Spleen (tissue), 11 donors: Measurements from ENCODE around the gene BPIFA1. TPM values are rescaled to one million over a fixed set of nuclear protein-coding genes. Genes with fewer than 3 reads are reported as not detected.

ENCODE experiments used
- DNase-seq: peaks from one replicate; pipeline ENCODE4 v3.0.0-alpha.2; 2020
- H3K27ac ChIP-seq, 8 donors: fragments of 200-600 bp; sonication (generic) in 7 of 8; 1 replicate in 4 of 8; 2 replicates in 4 of 8; pipeline versions ENCODE4 v1.5.0 to v1.8.0; 2016 to 2021; ENCODE audit warnings: inconsistent platforms in 4 of 8, mild to moderate bottlenecking in 4 of 8, moderate library complexity in 1 of 8
- H3K27me3 ChIP-seq, 7 donors: fragments of 200-600 bp; sonication (generic) in 6 of 7; replicated peaks in 1 of 7; 1 replicate in 4 of 7; 2 replicates in 3 of 7; pipeline versions ENCODE4 v1.5.0 to v1.8.0; 2016 to 2021; ENCODE audit warnings: inconsistent platforms in 3 of 7, mild to moderate bottlenecking in 1 of 7
- H3K36me3 ChIP-seq, 6 donors: fragments of 200-600 bp; sonication (generic) in 5 of 6; 1 replicate in 4 of 6; 2 replicates in 2 of 6; pipeline versions ENCODE4 v1.5.0 to v1.8.0; 2016 to 2021; ENCODE audit warnings: inconsistent platforms in 2 of 6
- H3K4me1 ChIP-seq, 6 donors: fragments of 200-600 bp; sonication (generic) in 5 of 6; 1 replicate in 3 of 6; 2 replicates in 3 of 6; pipeline versions ENCODE4 v1.5.0 to v1.8.0; 2016 to 2021; ENCODE audit warnings: inconsistent platforms in 3 of 6
- H3K4me3 ChIP-seq, 8 donors: fragments of 200-600 bp; sonication (generic) in 7 of 8; 1 replicate in 4 of 8; 2 replicates in 4 of 8; pipeline versions ENCODE4 v1.5.0 to v1.8.0; 2016 to 2021; ENCODE audit warnings: inconsistent platforms in 4 of 8, mild to moderate bottlenecking in 4 of 8, moderate library complexity in 2 of 8
- H3K9me3 ChIP-seq, 8 donors: fragments of 200-600 bp; sonication (generic) in 7 of 8; 1 replicate in 4 of 8; 2 replicates in 4 of 8; pipeline versions ENCODE4 v1.5.0 to v1.8.0; 2016 to 2021; ENCODE audit warnings: inconsistent platforms in 4 of 8
- POLR2A ChIP-seq, 3 donors: fragments of 450-650 bp; IDR thresholded peaks; one replicate each; pipeline ENCODE4 v1.5.1; 2017; ENCODE audit warnings: antibody characterized with exemption in 3 of 3, mild to moderate bottlenecking in 1 of 3
- POLR2AphosphoS5 ChIP-seq, 3 donors: sonication (generic); formaldehyde crosslinking; IDR thresholded peaks; one replicate each; pipeline ENCODE4 v1.5.1; 2017; ENCODE audit warnings: antibody characterized with exemption in 3 of 3
- WGBS, 5 donors: extraction: QIAGEN DNeasy Blood & Tissue Kit in 3 of 5; methylation state at CpG; one replicate each; pipeline versions ENCODE4 v1.1.5 to v1.1.7; 2013 to 2018; 5-methylcytosine and 5-hydroxymethylcytosine counted together
- intact Hi-C: fragments of 100-400 bp; cut with DNase I; formaldehyde crosslinking; loops from one replicate; pipeline ENCODE4 v1.15.0; 2023; ENCODE audit warnings: low total_unique reads
- polyA plus RNA-seq, 3 donors: library from polyadenylated mRNA; stranded (reverse); fragments of 200-250 nt; gene quantifications; one replicate each; pipeline ENCODE4 v1.2.1, GENCODE V29; 2013
- total RNA-seq, 7 donors: library from RNA; depleted of rRNA in 3 of 7; stranded (reverse); fragments of >200 nt in 3 of 7; fragmentation: NEBNext Ultra II Directional in 4 of 7; extraction: Animal tissue kit (Norgen Biotek cat#: 25700) in 4 of 7; gene quantifications; one replicate each; pipeline versions ENCODE4 v1.1.0 to v1.2.1, GENCODE V29; 2016 to 2021
- TF ChIP-seq, protein P1 (sequence below), 11 experiments: fragments of 200-600 bp in 7 of 11; fragments of 450-650 bp in 4 of 11; sonication (generic) in 4 of 11; IDR thresholded peaks in 8 of 11; conservative IDR thresholded peaks in 3 of 11; 1 replicate in 7 of 11; 2 replicates in 4 of 11; pipeline versions ENCODE4 v1.4.0 to v1.8.0; 2016 to 2021; ENCODE audit warnings: antibody characterized with exemption in 11 of 11, inconsistent platforms in 4 of 11, mild to moderate bottlenecking in 1 of 11
- donor health status: healthy with polysubstance abuse.
- donor health status: DM: no; HTN: no; CAD: no; lungs with moderate emphysema.
- donor health status: DM: no; HTN: no; CAD: no.
- donor health status: Bipolar disorder and iron deficiency.
- donor health status: healthy.
- donor health status: DM: no; HTN: no; CAD: no.
- donor health status: DM: yes; HTN: yes; CAD: no.

Gene BPIFA1
- total and polyA plus RNA-seq, 10 donors = not detected

DNA sequence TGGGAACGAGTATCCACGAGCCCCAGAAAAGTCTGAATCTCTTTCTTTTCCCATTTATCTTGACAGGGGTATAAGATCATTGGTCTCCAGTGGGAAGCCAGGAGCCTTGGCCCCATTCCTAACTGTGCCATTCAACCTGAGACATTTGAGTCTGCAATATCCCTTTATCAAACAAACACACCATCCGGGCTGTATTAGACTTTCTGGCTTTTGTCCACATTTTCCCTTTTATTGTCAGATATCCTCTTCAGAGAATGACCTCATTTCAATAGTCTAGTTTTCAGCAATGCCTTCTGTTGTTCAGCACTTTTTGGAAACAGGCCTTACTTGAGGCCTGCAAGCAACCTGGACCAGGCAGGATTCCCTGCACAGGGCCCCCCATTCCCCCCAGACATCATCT is 15.7 kb downstream of the BPIFA1 start:
- H3K27me3 ChIP-seq = no peaks in the 10 kb centered on the region
- 71 to 90% (median 82%) methylated on average over 3 of the region's 3 CpGs for WGBS, 5 donors
- no peak overlapping the region for H3K27ac ChIP-seq
- no peaks in the 10 kb centered on the region for H3K9me3 ChIP-seq
- no peaks in the 10 kb centered on the region for H3K36me3 ChIP-seq
- TF ChIP-seq POLR2A (IDR thresholded peaks at IDR 0.05) (no peak), POLR2AphosphoS5 (IDR thresholded peaks at IDR 0.05) (no peak)
- TF ChIP-seq, protein P1, sequence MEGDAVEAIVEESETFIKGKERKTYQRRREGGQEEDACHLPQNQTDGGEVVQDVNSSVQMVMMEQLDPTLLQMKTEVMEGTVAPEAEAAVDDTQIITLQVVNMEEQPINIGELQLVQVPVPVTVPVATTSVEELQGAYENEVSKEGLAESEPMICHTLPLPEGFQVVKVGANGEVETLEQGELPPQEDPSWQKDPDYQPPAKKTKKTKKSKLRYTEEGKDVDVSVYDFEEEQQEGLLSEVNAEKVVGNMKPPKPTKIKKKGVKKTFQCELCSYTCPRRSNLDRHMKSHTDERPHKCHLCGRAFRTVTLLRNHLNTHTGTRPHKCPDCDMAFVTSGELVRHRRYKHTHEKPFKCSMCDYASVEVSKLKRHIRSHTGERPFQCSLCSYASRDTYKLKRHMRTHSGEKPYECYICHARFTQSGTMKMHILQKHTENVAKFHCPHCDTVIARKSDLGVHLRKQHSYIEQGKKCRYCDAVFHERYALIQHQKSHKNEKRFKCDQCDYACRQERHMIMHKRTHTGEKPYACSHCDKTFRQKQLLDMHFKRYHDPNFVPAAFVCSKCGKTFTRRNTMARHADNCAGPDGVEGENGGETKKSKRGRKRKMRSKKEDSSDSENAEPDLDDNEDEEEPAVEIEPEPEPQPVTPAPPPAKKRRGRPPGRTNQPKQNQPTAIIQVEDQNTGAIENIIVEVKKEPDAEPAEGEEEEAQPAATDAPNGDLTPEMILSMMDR (IDR thresholded peaks at IDR 0.05 in 8 of 11, conservative IDR thresholded peaks at IDR 0.05 in 3 of 11) = no peak
- H3K4me3 ChIP-seq = no peak overlapping the region
- no peak for DNase-seq
- intact Hi-C loops = no loop called here
- H3K4me1 ChIP-seq = no peaks in the 10 kb centered on the region

GRCh38 chr20:33252460-33252859 is 16.7 kb downstream of the BPIFA1 start:
- Histone ChIP-seq H3K36me3 (no peaks in the 10 kb centered on the region), H3K9me3 (no peaks in the 10 kb centered on the region), H3K27me3 (no peaks in the 10 kb centered on the region), H3K4me3 (no peak overlapping the region), H3K4me1 (no peaks in the 10 kb centered on the region), H3K27ac (no peak overlapping the region)
- DNase-seq = no peak
- 78 to 88% (median 82%) methylated on average over 3 of the region's 3 CpGs for WGBS, 5 donors
- intact Hi-C loops = no loop called here
- TF ChIP-seq POLR2AphosphoS5 (IDR thresholded peaks at IDR 0.05) (no peak), POLR2A (IDR thresholded peaks at IDR 0.05) (no peak)
- TF ChIP-seq, protein P1 (IDR thresholded peaks at IDR 0.05 in 8 of 11, conservative IDR thresholded peaks at IDR 0.05 in 3 of 11) = no peak

DNA sequence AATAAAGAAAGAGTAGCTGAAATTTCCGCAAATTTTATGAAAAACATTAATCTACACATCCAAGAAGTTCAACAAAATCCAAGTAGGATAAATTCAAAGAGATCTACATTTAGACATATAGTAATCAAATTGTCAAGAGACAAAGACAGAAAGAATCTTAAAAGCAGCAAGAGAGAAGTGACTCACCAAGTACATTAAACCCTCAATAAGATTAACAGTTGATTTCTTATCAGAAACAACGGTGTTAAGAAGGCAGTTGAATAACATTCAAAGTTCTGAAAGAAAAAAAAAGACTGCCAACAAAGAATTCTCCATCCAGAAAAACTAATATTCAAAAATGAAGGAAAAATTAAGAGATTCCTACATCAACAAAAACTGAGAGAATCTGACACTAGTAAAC is 19.2 kb downstream of the BPIFA1 start:
- Histone ChIP-seq H3K27me3 (peaks cover 0 to 6% (median 0%) of the 10 kb centered on the region in 7 donors), H3K4me1 (no peaks in the 10 kb centered on the region), H3K27ac (no peak overlapping the region), H3K36me3 (no peaks in the 10 kb centered on the region), H3K4me3 (no peak overlapping the region), H3K9me3 (no peaks in the 10 kb centered on the region)
- DNase-seq = no peak
- WGBS, 5 donors = 70 to 80% (median 73%) methylated on average over 2 of the region's 2 CpGs
- TF ChIP-seq POLR2AphosphoS5 (IDR thresholded peaks at IDR 0.05) = no peak
- TF ChIP-seq, protein P1 (IDR thresholded peaks at IDR 0.05 in 8 of 11, conservative IDR thresholded peaks at IDR 0.05 in 3 of 11) = no peak
- no peak for TF ChIP-seq POLR2A (IDR thresholded peaks at IDR 0.05)
- intact Hi-C loops = no loop called here

GRCh38 chr20:33257237-33257636 is 21.4 kb downstream of the BPIFA1 start:
- H3K27ac ChIP-seq = no peak overlapping the region
- H3K4me3 ChIP-seq = no peak overlapping the region
- WGBS, 5 donors = 82 to 95% (median 91%) methylated on average over 4 to 5 of the region's 5 CpGs
- peaks cover 0 to 4% (median 0%) of the 10 kb centered on the region in 6 donors for H3K4me1 ChIP-seq
- intact Hi-C loops = no loop called here
- no peaks in the 10 kb centered on the region for H3K36me3 ChIP-seq
- H3K27me3 ChIP-seq = peaks cover 0 to 21% (median 0%) of the 10 kb centered on the region in 7 donors
- TF ChIP-seq, protein P1 (IDR thresholded peaks at IDR 0.05 in 8 of 11, conservative IDR thresholded peaks at IDR 0.05 in 3 of 11) = no peak
- TF ChIP-seq POLR2AphosphoS5 (IDR thresholded peaks at IDR 0.05) (no peak), POLR2A (IDR thresholded peaks at IDR 0.05) (no peak)
- H3K9me3 ChIP-seq = peaks cover 0 to 7% (median 0%) of the 10 kb centered on the region in 8 donors
- DNase-seq = no peak
